Measurements from ENCODE around the gene ZBTB49. TPM values are rescaled to one million over a fixed set of nuclear protein-coding genes. Genes with fewer than 3 reads are reported as not detected.
A peak's percentile ranks its signal among the peaks of the same experiment; 100 is the strongest.

ZBTB49 gene
- total RNA-seq, 1 donor, result 9.9 TPM

GRCh38 chr4:4364061-4364460 is 74.0 kb downstream of the ZBTB49 start:
- TF ChIP-seq CTCF (IDR thresholded peaks at IDR 0.05; ENCODE audit: insufficient read depth, low read depth, low read length), result no peak
- no peak for DNase-seq (ENCODE audit: low read depth)

GRCh38 chr4:4364486-4365208 is 74.6 kb downstream of the ZBTB49 start:
- TF ChIP-seq CTCF (IDR thresholded peaks at IDR 0.05; ENCODE audit: insufficient read depth, low read depth, low read length), result no peak
- DNase-seq (ENCODE audit: low read depth), result no peak
- no peak overlapping the region for H3K4me3 ChIP-seq (ENCODE audit: low read depth, low read length)

More at GRCh38 chr4:4364061-4364460, 74.0 kb downstream of the ZBTB49 start:
- H3K4me3 ChIP-seq (ENCODE audit: low read depth, low read length), result no peak overlapping the region

- DNase-seq (ENCODE audit: low read depth), result peak; percentile 47
- TF ChIP-seq CTCF (IDR thresholded peaks at IDR 0.05; ENCODE audit: insufficient read depth, low read depth, low read length), result no peak
These were observed 78.9 kb downstream of the ZBTB49 start for GRCh38 chr4:4368809-4369580.

More at GRCh38 chr4:4368809-4369580, 78.9 kb downstream of the ZBTB49 start:
- H3K4me3 ChIP-seq (ENCODE audit: low read depth, low read length), result no peak overlapping the region

Other genes with a start within 250 kb of the ZBTB49 start
- gene OTOP1, start 63.3 kb upstream of the ZBTB49 start, total RNA-seq, result not detected in 2 replicates
- 26.7 and 31.5 TPM in 2 replicates for gene TMEM128, start 42.0 kb upstream of the ZBTB49 start, total RNA-seq
- gene LYAR, start 97 bp upstream of the ZBTB49 start, total RNA-seq, result 6.1 and 12.1 TPM in 2 replicates
- 0.32 and 0.86 TPM in 2 replicates for gene NSG1, start 96.9 kb downstream of the ZBTB49 start, total RNA-seq